Measurements from ENCODE around the gene NT5DC3. TPM values are rescaled to one million over a fixed set of nuclear protein-coding genes. Genes with fewer than 3 reads are reported as not detected.
A peak's percentile ranks its signal among the peaks of the same experiment; 100 is the strongest.

Gene NT5DC3
- polyA plus RNA-seq, 2 of the 4 experiments (the other 2 are of a cell fraction), result 5.2 to 5.6 TPM

GRCh38 chr12:103779410-103780092 lies 61.5 kb downstream of the NT5DC3 start:
- Histone ChIP-seq H3K27ac (peak overlapping the region; percentile 37 to 68; a peak in 3 of 6 replicates), H3K4me1 (peaks cover 9% of the 10 kb centered on the region), H3K9me3 (no peaks in the 10 kb centered on the region), H3K4me2 (no peak overlapping the region), H3K4me3 (no peak overlapping the region)
- TF ChIP-seq CHD2 (IDR thresholded peaks at IDR 0.05; ENCODE audit: low read length, partially characterized antibody) (no peak), JUN (IDR thresholded peaks at IDR 0.05) (no peak), HOXA7 (CRISPR knock-in tag; IDR thresholded peaks at IDR 0.05) (no peak), CBX8 (IDR thresholded peaks at IDR 0.05) (no peak), FOSB (CRISPR knock-in tag; IDR thresholded peaks at IDR 0.05) (no peak), NFE2L2 (conservative IDR thresholded peaks at IDR 0.05; ENCODE audit: low read length) (no peak), REST (IDR thresholded peaks at IDR 0.05) (no peak), EHF (CRISPR knock-in tag; IDR thresholded peaks at IDR 0.05) (no peak), USF2 (IDR thresholded peaks at IDR 0.05) (no peak)
- WGBS (ENCODE audit: missing lambda C conversion rate), result 83% methylated on average over 7 of the region's 7 CpGs
- ChIA-PET CTCF (interaction anchor here (1.0 to 4.4 kb wide), 2 partner anchors 9 to 90 kb away, joined by 4 to 36 read pairs; no protein-coding TSS in a partner anchor), POLR2A (interaction anchor here (1.5 kb wide), 1 partner anchor 61 kb away, joined by 11 read pairs; the partner anchor contains the start of gene NT5DC3)
- ATAC-seq (no peak), FAIRE-seq (no peak), DNase-seq (ENCODE audit: low read depth in 1 of 2, low spot score in 1 of 2) (no peak)

- ATAC-seq, result no peak
- FAIRE-seq, result no peak
- Histone ChIP-seq H3K4me3 (no peak overlapping the region), H3K27ac (no peak overlapping the region), H3K9me3 (no peaks in the 10 kb centered on the region), H3K4me2 (no peak overlapping the region), H3K4me1 (peaks cover 9% of the 10 kb centered on the region)
- no peak for DNase-seq (ENCODE audit: low read depth in 1 of 2, low spot score in 1 of 2)
- TF ChIP-seq RAD21 (conservative IDR thresholded peaks at IDR 0.05 in 1 of 2, IDR thresholded peaks at IDR 0.05 in 1 of 2) (no peak), POLR2AphosphoS2 (conservative IDR thresholded peaks at IDR 0.05; ENCODE audit: low read length) (no peak), ZFP36 (IDR thresholded peaks at IDR 0.05; ENCODE audit: borderline replicate concordance, partially characterized antibody) (no peak), PBX3 (IDR thresholded peaks at IDR 0.05) (no peak)
- WGBS (ENCODE audit: missing lambda C conversion rate), result 81% methylated on average over 6 of the region's 6 CpGs
- ChIA-PET CTCF (interaction anchor here (4.4 kb wide), 1 partner anchor 8 kb away, joined by 36 read pairs; no protein-coding TSS in a partner anchor), POLR2A (no interaction called here)
Observed at GRCh38 chr12:103778781-103779180, 62.3 kb downstream of the NT5DC3 start.

GRCh38 chr12:103774977-103775560 lies 66.0 kb downstream of the NT5DC3 start:
- Histone ChIP-seq H3K4me2 (no peak overlapping the region), H3K4me1 (peaks cover 8% of the 10 kb centered on the region), H3K9me3 (no peaks in the 10 kb centered on the region), H3K4me3 (no peak overlapping the region), H3K27ac (no peak overlapping the region)
- POLR2A ChIA-PET, result no interaction called here
- no peak for ATAC-seq
- DNase-seq (ENCODE audit: low read depth in 1 of 2, low spot score in 1 of 2), result no peak
- CTCF ChIA-PET, result interaction anchor here (0.7 to 7.7 kb wide), 3 partner anchors 94 to 280 kb away, joined by 3 to 80 read pairs (median 5); partner anchors contain the start of gene C12orf42
- WGBS (ENCODE audit: missing lambda C conversion rate), result 84% methylated on average over 10 of the region's 10 CpGs
- TF ChIP-seq CEBPB (IDR thresholded peaks at IDR 0.05), result no peak
- TF ChIP-seq REST (IDR thresholded peaks at IDR 0.05), result no peak
- TF ChIP-seq HMGXB4 (CRISPR knock-in tag; IDR thresholded peaks at IDR 0.05; ENCODE audit: borderline replicate concordance), result no peak
- TF ChIP-seq EP300 (IDR thresholded peaks at IDR 0.05), result no peak
- TF ChIP-seq ESRRA (IDR thresholded peaks at IDR 0.05; ENCODE audit: borderline replicate concordance, low read length), result no peak
- no peak for TF ChIP-seq HDAC2 (IDR thresholded peaks at IDR 0.05)
- no peak for TF ChIP-seq PBX3 (IDR thresholded peaks at IDR 0.05)
- TF ChIP-seq ZFP36 (IDR thresholded peaks at IDR 0.05; ENCODE audit: borderline replicate concordance, partially characterized antibody), result no peak
- no peak for FAIRE-seq
